ENCODE measurements around the gene B4GALT5. TPM values are rescaled to one million over a fixed set of nuclear protein-coding genes. Genes with fewer than 3 reads are reported as not detected.

B4GALT5 gene
- total and polyA plus RNA-seq, 10 donors, result 3.9 to 79.0 (median 52.3) TPM

- intact Hi-C loops (cut with DNase I; ENCODE audit: low total_unique reads), result no loop called here
- Histone ChIP-seq H3K9me3 (no peaks in the 10 kb centered on the region), H3K4me3 (no peak overlapping the region), H3K4me1 (peaks cover 40 to 100% (median 86%) of the 10 kb centered on the region in 6 donors), H3K27me3 (replicated peaks in 1 of 7) (no peaks in the 10 kb centered on the region), H3K27ac (peak overlapping the region in 4 of 8 donors; percentile 5 to 89 (median 86)), H3K36me3 (peaks cover 0 to 22% (median 0%) of the 10 kb centered on the region in 6 donors)
- 42 to 80% (median 44%) methylated on average over 5 to 6 of the region's 6 CpGs for WGBS, 5 donors
- DNase-seq, result no peak
- no peak for TF ChIP-seq POLR2AphosphoS5 (IDR thresholded peaks at IDR 0.05)
- TF ChIP-seq POLR2A (IDR thresholded peaks at IDR 0.05), result no peak
Observed at GRCh38 chr20:49680484-49680883, 33.2 kb downstream of the B4GALT5 start.

DNA sequence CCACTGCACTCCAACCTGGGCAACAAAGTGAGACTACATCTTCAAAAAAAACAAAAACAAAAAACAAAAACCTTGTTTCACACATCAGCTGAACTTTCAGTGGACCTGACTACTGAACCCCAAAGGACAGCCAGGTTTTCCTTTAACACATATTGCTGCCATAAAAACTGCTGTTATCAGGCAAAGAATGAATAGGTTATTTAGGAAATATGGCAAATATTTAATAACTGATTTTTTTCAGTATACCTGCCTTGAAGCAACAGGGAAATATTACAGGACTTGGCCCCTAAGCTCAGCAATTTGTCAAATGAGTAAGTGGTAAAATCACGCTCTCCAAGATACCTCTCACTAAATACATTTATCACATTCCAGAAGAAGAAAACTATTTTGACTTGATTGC is 34.0 kb downstream of the B4GALT5 start:
- peaks cover 0 to 22% (median 0%) of the 10 kb centered on the region in 6 donors for H3K36me3 ChIP-seq
- H3K27me3 ChIP-seq (replicated peaks in 1 of 7), result no peaks in the 10 kb centered on the region
- H3K4me3 ChIP-seq, result no peak overlapping the region
- H3K4me1 ChIP-seq, result peaks cover 37 to 100% (median 86%) of the 10 kb centered on the region in 6 donors
- H3K9me3 ChIP-seq, result no peaks in the 10 kb centered on the region
- no peak for DNase-seq
- 85 to 97% (median 95%) methylated on average over 1 of the region's 1 CpG for WGBS, 5 donors
- intact Hi-C loops (cut with DNase I; ENCODE audit: low total_unique reads), result no loop called here
- H3K27ac ChIP-seq, result peak overlapping the region in 7 of 8 donors; percentile 67 to 89 (median 80)
- no peak for TF ChIP-seq CTCF (IDR thresholded peaks at IDR 0.05 in 8 of 11, conservative IDR thresholded peaks at IDR 0.05 in 3 of 11)
- TF ChIP-seq POLR2A (IDR thresholded peaks at IDR 0.05), result no peak
- no peak for TF ChIP-seq POLR2AphosphoS5 (IDR thresholded peaks at IDR 0.05)

GRCh38 chr20:49677777-49678758 is 35.6 kb downstream of the B4GALT5 start:
- no peak for TF ChIP-seq CTCF (IDR thresholded peaks at IDR 0.05 in 8 of 11, conservative IDR thresholded peaks at IDR 0.05 in 3 of 11)
- no peak for TF ChIP-seq POLR2A (IDR thresholded peaks at IDR 0.05)
- WGBS, 5 donors, result 61 to 79% (median 66%) methylated on average over 11 of the region's 11 CpGs
- Histone ChIP-seq H3K27me3 (replicated peaks in 1 of 7) (no peaks in the 10 kb centered on the region), H3K36me3 (peaks cover 0 to 8% (median 0%) of the 10 kb centered on the region in 6 donors), H3K4me3 (peak overlapping the region in 1 of 8 donors; percentile 0), H3K9me3 (no peaks in the 10 kb centered on the region), H3K27ac (peak overlapping the region; percentile 19 to 89 (median 79)), H3K4me1 (peaks cover 37 to 100% (median 90%) of the 10 kb centered on the region in 6 donors)
- no peak for DNase-seq
- intact Hi-C loops (cut with DNase I; ENCODE audit: low total_unique reads), result no loop called here

GRCh38 chr20:49676581-49677291 is 36.9 kb downstream of the B4GALT5 start:
- Histone ChIP-seq H3K27ac (peak overlapping the region; percentile 24 to 89 (median 79)), H3K36me3 (no peaks in the 10 kb centered on the region), H3K4me1 (peaks cover 44 to 100% (median 92%) of the 10 kb centered on the region in 6 donors), H3K4me3 (peak overlapping the region in 1 of 8 donors; percentile 12), H3K27me3 (replicated peaks in 1 of 7) (no peaks in the 10 kb centered on the region), H3K9me3 (no peaks in the 10 kb centered on the region)
- no peak for DNase-seq
- TF ChIP-seq POLR2AphosphoS5 (IDR thresholded peaks at IDR 0.05) (peak in 1 of 3 donors; percentile 47), CTCF (IDR thresholded peaks at IDR 0.05 in 8 of 11, conservative IDR thresholded peaks at IDR 0.05 in 3 of 11) (no peak), POLR2A (IDR thresholded peaks at IDR 0.05) (no peak)
- intact Hi-C loops (cut with DNase I; ENCODE audit: low total_unique reads), result no loop called here
- 22 to 32% (median 27%) methylated on average over 6 of the region's 6 CpGs for WGBS, 5 donors

All from spleen (tissue), 11 donors.